ENCODE data around the gene LRRC4B. TPM values are rescaled to one million over a fixed set of nuclear protein-coding genes. Genes with fewer than 3 reads are reported as not detected.
"Not testable (repeated sequence)": the region's sequence is repeated elsewhere in the genome, so short reads cannot be mapped to it uniquely, and the experiment has no call there.

LRRC4B gene
- total and polyA plus RNA-seq, 2 of the 13 experiments (the other 11 are each of a cell fraction or from before 2014, with no cell fraction given): not detected

DNA sequence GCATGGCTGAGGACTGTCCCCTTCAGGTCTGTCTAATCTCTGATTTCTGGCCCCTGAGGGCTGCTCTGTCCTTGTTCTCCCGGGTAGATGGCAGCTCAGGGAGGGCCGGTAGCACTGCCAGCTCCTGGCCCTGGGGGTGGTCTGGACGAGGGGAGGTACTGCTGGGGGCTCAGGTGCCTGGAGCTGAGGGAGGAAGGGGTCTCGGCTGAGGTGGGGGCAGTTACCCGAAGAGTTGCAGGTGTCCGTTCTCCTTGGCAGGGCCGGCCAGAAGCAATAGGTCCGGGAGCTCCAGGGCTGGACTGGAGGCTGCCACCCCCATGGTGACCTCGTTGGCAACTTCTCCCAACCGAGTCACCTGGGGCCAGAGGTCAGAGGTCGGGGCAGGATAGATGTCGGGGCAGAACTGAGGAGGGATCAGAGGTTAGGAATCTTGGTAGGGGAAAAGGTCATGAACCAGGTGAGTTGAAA, 93.1 kb downstream of the LRRC4B start (continued):
- TF ChIP-seq, protein P1, sequence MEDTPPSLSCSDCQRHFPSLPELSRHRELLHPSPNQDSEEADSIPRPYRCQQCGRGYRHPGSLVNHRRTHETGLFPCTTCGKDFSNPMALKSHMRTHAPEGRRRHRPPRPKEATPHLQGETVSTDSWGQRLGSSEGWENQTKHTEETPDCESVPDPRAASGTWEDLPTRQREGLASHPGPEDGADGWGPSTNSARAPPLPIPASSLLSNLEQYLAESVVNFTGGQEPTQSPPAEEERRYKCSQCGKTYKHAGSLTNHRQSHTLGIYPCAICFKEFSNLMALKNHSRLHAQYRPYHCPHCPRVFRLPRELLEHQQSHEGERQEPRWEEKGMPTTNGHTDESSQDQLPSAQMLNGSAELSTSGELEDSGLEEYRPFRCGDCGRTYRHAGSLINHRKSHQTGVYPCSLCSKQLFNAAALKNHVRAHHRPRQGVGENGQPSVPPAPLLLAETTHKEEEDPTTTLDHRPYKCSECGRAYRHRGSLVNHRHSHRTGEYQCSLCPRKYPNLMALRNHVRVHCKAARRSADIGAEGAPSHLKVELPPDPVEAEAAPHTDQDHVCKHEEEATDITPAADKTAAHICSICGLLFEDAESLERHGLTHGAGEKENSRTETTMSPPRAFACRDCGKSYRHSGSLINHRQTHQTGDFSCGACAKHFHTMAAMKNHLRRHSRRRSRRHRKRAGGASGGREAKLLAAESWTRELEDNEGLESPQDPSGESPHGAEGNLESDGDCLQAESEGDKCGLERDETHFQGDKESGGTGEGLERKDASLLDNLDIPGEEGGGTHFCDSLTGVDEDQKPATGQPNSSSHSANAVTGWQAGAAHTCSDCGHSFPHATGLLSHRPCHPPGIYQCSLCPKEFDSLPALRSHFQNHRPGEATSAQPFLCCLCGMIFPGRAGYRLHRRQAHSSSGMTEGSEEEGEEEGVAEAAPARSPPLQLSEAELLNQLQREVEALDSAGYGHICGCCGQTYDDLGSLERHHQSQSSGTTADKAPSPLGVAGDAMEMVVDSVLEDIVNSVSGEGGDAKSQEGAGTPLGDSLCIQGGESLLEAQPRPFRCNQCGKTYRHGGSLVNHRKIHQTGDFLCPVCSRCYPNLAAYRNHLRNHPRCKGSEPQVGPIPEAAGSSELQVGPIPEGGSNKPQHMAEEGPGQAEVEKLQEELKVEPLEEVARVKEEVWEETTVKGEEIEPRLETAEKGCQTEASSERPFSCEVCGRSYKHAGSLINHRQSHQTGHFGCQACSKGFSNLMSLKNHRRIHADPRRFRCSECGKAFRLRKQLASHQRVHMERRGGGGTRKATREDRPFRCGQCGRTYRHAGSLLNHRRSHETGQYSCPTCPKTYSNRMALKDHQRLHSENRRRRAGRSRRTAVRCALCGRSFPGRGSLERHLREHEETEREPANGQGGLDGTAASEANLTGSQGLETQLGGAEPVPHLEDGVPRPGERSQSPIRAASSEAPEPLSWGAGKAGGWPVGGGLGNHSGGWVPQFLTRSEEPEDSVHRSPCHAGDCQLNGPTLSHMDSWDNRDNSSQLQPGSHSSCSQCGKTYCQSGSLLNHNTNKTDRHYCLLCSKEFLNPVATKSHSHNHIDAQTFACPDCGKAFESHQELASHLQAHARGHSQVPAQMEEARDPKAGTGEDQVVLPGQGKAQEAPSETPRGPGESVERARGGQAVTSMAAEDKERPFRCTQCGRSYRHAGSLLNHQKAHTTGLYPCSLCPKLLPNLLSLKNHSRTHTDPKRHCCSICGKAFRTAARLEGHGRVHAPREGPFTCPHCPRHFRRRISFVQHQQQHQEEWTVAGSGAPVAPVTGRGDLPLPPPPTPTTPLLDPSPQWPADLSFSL (CRISPR knock-in tag; IDR thresholded peaks at IDR 0.05): no peak
- TF ChIP-seq ZNF10 (CRISPR knock-in tag; IDR thresholded peaks at IDR 0.05; ENCODE audit: borderline replicate concordance, low read depth) (no peak), NFRKB (IDR thresholded peaks at IDR 0.05) (no peak)

DNA sequence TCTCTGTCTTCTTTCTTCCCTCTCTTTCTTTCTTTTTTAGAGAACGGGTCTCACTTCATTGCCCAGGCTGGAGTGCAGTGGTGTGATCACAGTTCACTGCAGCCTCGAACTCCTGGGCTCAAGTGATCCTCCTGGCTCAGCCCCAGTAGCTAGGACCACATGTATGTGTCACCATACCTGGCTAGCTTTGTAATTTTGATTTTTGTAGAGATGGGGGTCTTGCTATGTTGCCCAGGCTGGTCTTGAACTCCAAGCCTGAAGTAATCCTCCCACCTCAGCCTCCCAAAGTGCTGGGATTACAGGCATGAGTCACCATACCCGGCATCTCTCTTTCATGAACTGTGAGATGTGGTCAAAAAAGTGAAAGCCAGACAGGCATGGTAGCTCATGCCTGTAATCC, 94.9 kb downstream of the LRRC4B start:
- H2AFZ ChIP-seq (ENCODE audit: low read length); H3K9me3 ChIP-seq (ENCODE audit: low read length); H3K79me2 ChIP-seq (ENCODE audit: insufficient read depth, low read length); H3K9ac ChIP-seq (ENCODE audit: insufficient read depth, low read depth, low read length); H3K27me3 ChIP-seq (ENCODE audit: control insufficient read depth in 1 of 2, insufficient read depth in 2 of 2, low read length in 2 of 2); H4K20me1 ChIP-seq (ENCODE audit: insufficient read depth, low read length); BruUV-seq (replicated peaks); CTCF ChIA-PET (ENCODE audit: low intra/inter-chr PET ratio, low total read pairs); FAIRE-seq; DNase-seq (ENCODE audit: low spot score); H3K27ac ChIP-seq (ENCODE audit: extremely low read length, insufficient read depth, low read length); H3K4me2 ChIP-seq (ENCODE audit: low read depth, low read length); intact Hi-C loops (cut with micrococcal nuclease; ENCODE audit: unreplicated experiment); H3K4me1 ChIP-seq (ENCODE audit: insufficient read depth, low read length); POLR2A ChIA-PET; in situ Hi-C loops (cut with HindIII; ENCODE audit: extremely low pct_ligation_motif_present, low pct_unique_long_range_greater_than_20kb); H3K4me3 ChIP-seq (replicated peaks in 1 of 3; ENCODE audit: insufficient read depth in 1 of 3, low read depth in 2 of 3, low read length in 3 of 3); ATAC-seq; H3K36me3 ChIP-seq (replicated peaks in 1 of 2; ENCODE audit: control insufficient read depth in 1 of 2, insufficient read depth in 2 of 2, low read length in 2 of 2): not testable (repeated sequence)
- WGBS (ENCODE audit: low lambda C conversion rate): 0% methylated on average over 2 of the region's 3 CpGs

All from HepG2 (cell line).